ENCODE data around the gene ASNSD1.
"Not testable (repeated sequence)": the region's sequence is repeated elsewhere in the genome, so short reads cannot be mapped to it uniquely, and the experiment has no call there.

ASNSD1 gene

GRCh38 chr2:189687796-189688195 is 26.5 kb downstream of the ASNSD1 start:
- DNase-seq (ENCODE audit: low read depth): not testable (repeated sequence)

GRCh38 chr2:189696223-189696622 is 35.0 kb downstream of the ASNSD1 start:
- DNase-seq (ENCODE audit: low read depth): no peak

GRCh38 chr2:189698020-189698887 is 37.0 kb downstream of the ASNSD1 start:
- DNase-seq (ENCODE audit: low read depth): no peak

- DNase-seq (ENCODE audit: low read depth): no peak
These were observed 39.4 kb downstream of the ASNSD1 start for GRCh38 chr2:189700681-189701080.

GRCh38 chr2:189702071-189702470 is 40.8 kb downstream of the ASNSD1 start:
- DNase-seq (ENCODE audit: low read depth): no peak

- DNase-seq (ENCODE audit: low read depth): no peak
These were observed 48.4 kb downstream of the ASNSD1 start for GRCh38 chr2:189709501-189710221.

GRCh38 chr2:189717593-189717992 is 56.3 kb downstream of the ASNSD1 start:
- not testable (repeated sequence) for DNase-seq (ENCODE audit: low read depth)

- no peak for DNase-seq (ENCODE audit: low read depth)
These were observed 58.3 kb downstream of the ASNSD1 start for GRCh38 chr2:189719571-189719970.

Data from activated T-cell treated with anti-CD3 and anti-CD28 coated beads for 48 hours (primary cell).